K562 (cell line): ENCODE data around the gene TRPV6. TPM values are rescaled to one million over a fixed set of nuclear protein-coding genes. Genes with fewer than 3 reads are reported as not detected.

Experiments
- ATAC-seq: fragments of 200-7000 bp; cut with Tn5 transposase; 3 replicates; pipeline ENCODE4 v1.9.1; 2020; ENCODE audit warnings: moderate library complexity
- BruUV-seq: library from RNA; stranded (reverse); fragments of 400-500 nt; replicated peaks from 2 replicates; lab custom pipeline; 2021; lab: Mats Ljungman, UMichigan
- CTCF ChIA-PET: fragments of 300-600 bp; formaldehyde crosslinking; extraction: SDS; loops from one replicate; lab custom pipeline; 2021; ENCODE audit warnings: low intra/inter-chr PET ratio; lab: Yijun Ruan, JAX
- POLR2A ChIA-PET: fragments of 300-600, 350-650 bp; sonication (Branson Sonifier 250); formaldehyde crosslinking; extraction: SDS; loops from one replicate; lab custom pipeline; 2021; ENCODE audit warnings: antibody characterized with exemption, inconsistent platforms; lab: Yijun Ruan, JAX
- DNase-seq, 4 experiments: peaks; one replicate each; pipeline versions ENCODE4 v3.0.0 to v3.0.0-alpha.2; 2011 to 2018; ENCODE audit warnings: low spot score in 3 of 4, mixed read lengths in 3 of 4; ENCODE audit errors: extremely low read depth in 1 of 4
- FAIRE-seq: peaks from 2 replicates; lab custom pipeline; 2011; peaks lifted over from hg19 to GRCh38; lab: Jason Lieb, UNC
- H2AFZ ChIP-seq: 2 replicates; pipeline ENCODE4 v1.6.0; 2011; ENCODE audit warnings: low read depth, low read length, control low read depth, inconsistent platforms
- H3K27ac ChIP-seq: fragments of 200-600 bp; 3 replicates; pipeline ENCODE4 v1.8.0; 2011; ENCODE audit warnings: low read depth, mild to moderate bottlenecking, control low read depth, inconsistent platforms, low read length, moderate library complexity, mixed read lengths; ENCODE audit errors: extremely low read depth
- H3K27me3 ChIP-seq, 2 experiments: fragments of 300-600 bp in 1 of 2; 2 replicates in 1 of 2; 3 replicates in 1 of 2; pipeline versions ENCODE4 v1.6.0 to v1.8.0; 2011; ENCODE audit warnings: inconsistent platforms in 2 of 2, low read length in 2 of 2, mild to moderate bottlenecking in 1 of 2, mixed read lengths in 1 of 2, moderate library complexity in 1 of 2; ENCODE audit not compliant: control insufficient read depth in 2 of 2, insufficient read depth in 2 of 2
- H3K36me3 ChIP-seq: fragments of 300-600 bp; 3 replicates; pipeline ENCODE4 v1.8.0; 2011; ENCODE audit warnings: mild to moderate bottlenecking, low read length, inconsistent platforms; ENCODE audit not compliant: control insufficient read depth, insufficient read depth
- H3K4me1 ChIP-seq, 2 experiments: fragments of 200-600 bp in 1 of 2; replicated peaks in 1 of 2; 2 replicates in 1 of 2; 3 replicates in 1 of 2; pipeline versions ENCODE4 v1.5.1 to v1.8.0; 2011; ENCODE audit warnings: inconsistent platforms in 2 of 2, low read length in 2 of 2, mild to moderate bottlenecking in 1 of 2, mixed read lengths in 1 of 2, moderate library complexity in 1 of 2; ENCODE audit not compliant: control insufficient read depth in 2 of 2, insufficient read depth in 2 of 2
- H3K4me2 ChIP-seq: 2 replicates; pipeline ENCODE4 v1.6.1; 2011; ENCODE audit warnings: low read length, control low read depth, inconsistent platforms, mixed read lengths; ENCODE audit not compliant: insufficient read depth
- H3K4me3 ChIP-seq: fragments of 200-600 bp; sonication (generic), shearing (Covaris generic); 2 replicates; pipeline ENCODE4 v1.5.1; 2016; ENCODE audit warnings: control low read depth, inconsistent platforms
- H3K79me2 ChIP-seq: fragments of 200-600 bp; 3 replicates; pipeline ENCODE4 v1.8.0; 2011; ENCODE audit warnings: low read length, inconsistent platforms; ENCODE audit not compliant: control insufficient read depth, insufficient read depth
- H3K9ac ChIP-seq, 2 experiments: 2 replicates each; pipeline versions ENCODE4 v1.6.0 to v1.6.1; 2011; ENCODE audit warnings: low read depth in 2 of 2, low read length in 2 of 2, control low read depth in 1 of 2, inconsistent platforms in 1 of 2, mild to moderate bottlenecking in 1 of 2, mixed read lengths in 1 of 2; ENCODE audit not compliant: insufficient read depth in 1 of 2
- H3K9me1 ChIP-seq: one replicate; pipeline ENCODE4 v1.6.0; 2011; ENCODE audit warnings: inconsistent platforms, mild to moderate bottlenecking, low read length, moderate library complexity; ENCODE audit not compliant: control insufficient read depth, insufficient read depth
- H3K9me3 ChIP-seq: replicated peaks from 2 replicates; pipeline ENCODE4 v1.5.1; 2011; ENCODE audit warnings: low read depth, low read length, inconsistent platforms; ENCODE audit not compliant: control insufficient read depth, insufficient read depth
- H4K20me1 ChIP-seq: replicated peaks from 2 replicates; pipeline ENCODE4 v1.6.1; 2011; ENCODE audit warnings: low read length, inconsistent platforms, mixed read lengths; ENCODE audit not compliant: control insufficient read depth, insufficient read depth
- FOS ChIP-seq: IDR thresholded peaks from 3 replicates; pipeline ENCODE4 v1.6.1; 2011; ENCODE audit not compliant: insufficient read length; ENCODE audit errors: extremely low read depth
- KAT7 ChIP-seq: sonication (generic); formaldehyde crosslinking; IDR thresholded peaks from 2 replicates; pipeline ENCODE4 v1.8.0; 2022; ENCODE audit warnings: missing genetic modification reagents, mild to moderate bottlenecking, borderline replicate concordance
- PTRF ChIP-seq: fragments of 450-650 bp; IDR thresholded peaks from 2 replicates; pipeline ENCODE4 v1.6.1; 2016; ENCODE audit warnings: mild to moderate bottlenecking, missing genetic modification characterization, missing compliant biosample characterization
- RNF219 ChIP-seq: fragments of 250-450 bp; sonication (Bioruptor Pico); IDR thresholded peaks from 2 replicates; pipeline ENCODE4 v1.5.0; 2022; ENCODE audit warnings: mild to moderate bottlenecking
- ZMIZ1 ChIP-seq, 2 experiments: fragments of 150-350 bp in 1 of 2; IDR thresholded peaks; 2 replicates each; pipeline ENCODE4 v1.6.1; 2012 to 2016; ENCODE audit warnings: low read depth in 2 of 2, low read length in 2 of 2, mild to moderate bottlenecking in 1 of 2, moderate library complexity in 1 of 2
- ZNF124 ChIP-seq: sonication (generic); formaldehyde crosslinking; IDR thresholded peaks from 2 replicates; pipeline ENCODE4 v1.8.1; 2022; ENCODE audit warnings: missing genetic modification reagents
- ZNF217 ChIP-seq: sonication (generic); formaldehyde crosslinking; IDR thresholded peaks from 2 replicates; pipeline ENCODE4 v1.8.0; 2022; ENCODE audit warnings: mild to moderate bottlenecking, missing genetic modification reagents
- WGBS: fragments of 100-300 bp; shearing (Covaris generic); methylation state at CpG from one replicate; pipeline ENCODE4 v1.1.6; 2016; ENCODE audit warnings: low coverage, mixed read lengths; ENCODE audit not compliant: insufficient coverage; ENCODE audit errors: missing lambda C conversion rate; 5-methylcytosine and 5-hydroxymethylcytosine counted together
- in situ Hi-C: fragments of 300-500 bp; cut with MboI; formaldehyde crosslinking; loops from 4 replicates; pipeline ENCODE4 v1.15.0; 2018; ENCODE audit warnings: inconsistent platforms, mixed read lengths
- intact Hi-C: fragments of 100-400 bp; cut with micrococcal nuclease; formaldehyde crosslinking; loops from 2 replicates; pipeline ENCODE4 v1.14.2; 2022
- polyA plus RNA-seq, 8 experiments: library from polyadenylated mRNA; depleted of rRNA in 4 of 8; stranded (reverse) in 5 of 8; unstranded in 3 of 8; fragments of >200 nt; fragmentation: Nextera tagmentation in 2 of 8; fragmentation: Illumina TruSeq in 1 of 8; extraction: Ambion mirVana in 2 of 8; extraction: Trizol in 1 of 8; gene quantifications; 2 replicates each; pipeline versions ENCODE4 v1.2.1 to v1.2.3, GENCODE V29; 2011 to 2014; ENCODE audit warnings: inconsistent platforms in 1 of 8, missing spikeins in 1 of 8
- total RNA-seq, 7 experiments: library from RNA; depleted of rRNA in 6 of 7; stranded (reverse); fragments of >200 nt in 6 of 7; fragmentation: Illumina TruSeq in 2 of 7; extraction: Trizol in 2 of 7; gene quantifications; 2 replicates each; pipeline versions ENCODE4 v1.2.1 to v1.2.3, GENCODE V29; 2011 to 2021; ENCODE audit warnings: low replicate concordance in 1 of 7
- TF ChIP-seq, protein P1 (sequence below): fragments of 450-650 bp; IDR thresholded peaks from 2 replicates; pipeline ENCODE4 v1.6.1; 2016; ENCODE audit warnings: low read depth

The TRPV6 gene
- total and polyA plus RNA-seq, 9 of the 15 experiments (the other 6 are each of a cell fraction or from before 2014, with no cell fraction given), result 0.04 to 0.36 (median 0.11) TPM

GRCh38 chr7:142910031-142910433 lies 24.5 kb upstream of the TRPV6 start:
- BruUV-seq, result no TSS peak
- in situ Hi-C loops (no loop called here), intact Hi-C loops (no loop called here)
- H3K9me3 ChIP-seq, result no peaks in the 10 kb centered on the region
- H3K27me3 ChIP-seq, result peaks cover 2 to 29% of the 10 kb centered on the region in 2 experiments; a peak in 4 of 5 replicates
- FAIRE-seq (no peak), ATAC-seq (no peak), DNase-seq (no peak)
- no peak overlapping the region for H3K4me2 ChIP-seq
- no peak overlapping the region for H3K9ac ChIP-seq
- no peaks in the 10 kb centered on the region for H4K20me1 ChIP-seq
- H3K27ac ChIP-seq, result no peak overlapping the region
- no peak overlapping the region for H2AFZ ChIP-seq
- no peaks in the 10 kb centered on the region for H3K79me2 ChIP-seq
- peaks cover 4 to 5% of the 10 kb centered on the region in 2 experiments; a peak in 3 of 5 replicates for H3K4me1 ChIP-seq
- POLR2A ChIA-PET, result interaction anchor here (0.6 to 1.6 kb wide), 2 partner anchors 9 to 13 kb away, joined by 3 to 4 read pairs; no protein-coding TSS in a partner anchor
- no peaks in the 10 kb centered on the region for H3K9me1 ChIP-seq
- H3K4me3 ChIP-seq, result no peak overlapping the region
- CTCF ChIA-PET, result interaction anchor here (1.8 to 2.1 kb wide), 2 partner anchors 91 to 94 kb away, joined by 6 to 7 read pairs; no protein-coding TSS in a partner anchor
- no peaks in the 10 kb centered on the region for H3K36me3 ChIP-seq
- WGBS, result 4% methylated on average over 2 of the region's 2 CpGs
- TF ChIP-seq PTRF (tag), result no peak
- TF ChIP-seq FOS, result no peak
- TF ChIP-seq ZMIZ1 (IDR thresholded peaks at IDR 0.05; ENCODE audit: low read depth in 2 of 2, low read length in 2 of 2), result no peak
- no peak for TF ChIP-seq ZNF217
- TF ChIP-seq ZNF124 (CRISPR knock-in tag), result no peak
- no peak for TF ChIP-seq RNF219 (CRISPR knock-in tag)
- no peak for TF ChIP-seq KAT7 (CRISPR knock-in tag)
- TF ChIP-seq, protein P1, sequence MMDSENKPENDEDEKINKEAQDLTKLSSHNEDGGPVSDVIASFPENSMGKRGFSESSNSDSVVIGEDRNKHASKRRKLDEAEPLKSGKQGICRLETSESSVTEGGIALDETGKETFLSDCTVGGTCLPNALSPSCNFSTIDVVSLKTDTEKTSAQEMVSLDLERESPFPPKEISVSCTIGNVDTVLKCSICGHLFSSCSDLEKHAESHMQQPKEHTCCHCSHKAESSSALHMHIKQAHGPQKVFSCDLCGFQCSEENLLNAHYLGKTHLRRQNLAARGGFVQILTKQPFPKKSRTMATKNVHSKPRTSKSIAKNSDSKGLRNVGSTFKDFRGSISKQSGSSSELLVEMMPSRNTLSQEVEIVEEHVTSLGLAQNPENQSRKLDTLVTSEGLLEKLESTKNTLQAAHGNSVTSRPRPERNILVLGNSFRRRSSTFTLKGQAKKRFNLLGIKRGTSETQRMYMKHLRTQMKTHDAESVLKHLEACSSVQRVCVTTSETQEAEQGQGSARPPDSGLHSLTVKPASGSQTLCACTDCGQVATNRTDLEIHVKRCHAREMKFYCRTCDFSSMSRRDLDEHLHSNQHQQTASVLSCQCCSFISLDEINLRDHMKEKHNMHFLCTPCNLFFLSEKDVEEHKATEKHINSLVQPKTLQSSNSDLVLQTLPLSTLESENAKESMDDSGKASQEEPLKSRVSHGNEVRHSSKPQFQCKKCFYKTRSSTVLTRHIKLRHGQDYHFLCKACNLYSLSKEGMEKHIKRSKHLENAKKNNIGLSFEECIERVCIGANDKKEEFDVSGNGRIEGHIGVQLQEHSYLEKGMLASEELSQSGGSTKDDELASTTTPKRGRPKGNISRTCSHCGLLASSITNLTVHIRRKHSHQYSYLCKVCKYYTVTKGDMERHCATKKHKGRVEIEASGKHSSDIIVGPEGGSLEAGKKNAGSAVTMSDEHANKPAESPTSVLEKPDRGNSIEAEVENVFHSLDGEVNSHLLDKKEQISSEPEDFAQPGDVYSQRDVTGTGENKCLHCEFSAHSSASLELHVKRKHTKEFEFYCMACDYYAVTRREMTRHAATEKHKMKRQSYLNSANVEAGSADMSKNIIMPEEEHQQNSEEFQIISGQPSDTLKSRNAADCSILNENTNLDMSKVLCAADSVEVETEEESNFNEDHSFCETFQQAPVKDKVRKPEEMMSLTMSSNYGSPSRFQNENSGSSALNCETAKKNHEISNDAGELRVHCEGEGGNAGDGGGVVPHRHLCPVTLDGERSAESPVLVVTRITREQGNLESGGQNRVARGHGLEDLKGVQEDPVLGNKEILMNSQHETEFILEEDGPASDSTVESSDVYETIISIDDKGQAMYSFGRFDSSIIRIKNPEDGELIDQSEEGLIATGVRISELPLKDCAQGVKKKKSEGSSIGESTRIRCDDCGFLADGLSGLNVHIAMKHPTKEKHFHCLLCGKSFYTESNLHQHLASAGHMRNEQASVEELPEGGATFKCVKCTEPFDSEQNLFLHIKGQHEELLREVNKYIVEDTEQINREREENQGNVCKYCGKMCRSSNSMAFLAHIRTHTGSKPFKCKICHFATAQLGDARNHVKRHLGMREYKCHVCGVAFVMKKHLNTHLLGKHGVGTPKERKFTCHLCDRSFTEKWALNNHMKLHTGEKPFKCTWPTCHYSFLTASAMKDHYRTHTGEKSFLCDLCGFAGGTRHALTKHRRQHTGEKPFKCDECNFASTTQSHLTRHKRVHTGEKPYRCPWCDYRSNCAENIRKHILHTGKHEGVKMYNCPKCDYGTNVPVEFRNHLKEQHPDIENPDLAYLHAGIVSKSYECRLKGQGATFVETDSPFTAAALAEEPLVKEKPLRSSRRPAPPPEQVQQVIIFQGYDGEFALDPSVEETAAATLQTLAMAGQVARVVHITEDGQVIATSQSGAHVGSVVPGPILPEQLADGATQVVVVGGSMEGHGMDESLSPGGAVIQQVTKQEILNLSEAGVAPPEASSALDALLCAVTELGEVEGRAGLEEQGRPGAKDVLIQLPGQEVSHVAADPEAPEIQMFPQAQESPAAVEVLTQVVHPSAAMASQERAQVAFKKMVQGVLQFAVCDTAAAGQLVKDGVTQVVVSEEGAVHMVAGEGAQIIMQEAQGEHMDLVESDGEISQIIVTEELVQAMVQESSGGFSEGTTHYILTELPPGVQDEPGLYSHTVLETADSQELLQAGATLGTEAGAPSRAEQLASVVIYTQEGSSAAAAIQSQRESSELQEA, result no peak
